GM18870 (cell line): ENCODE measurements around the gene DCUN1D3.

Experiments
- ATAC-seq: cut with Tn5 transposase; IDR thresholded peaks from one replicate; pipeline ENCODE4 v1.9.1; 2021; ENCODE audit warnings: moderate library complexity; ENCODE audit not compliant: unreplicated experiment

DCUN1D3 gene

GRCh38 chr16:20833086-20833485 is 67.1 kb downstream of the DCUN1D3 start:
- no peak for ATAC-seq

GRCh38 chr16:20830372-20830771 is 69.8 kb downstream of the DCUN1D3 start:
- ATAC-seq = no peak

- no peak for ATAC-seq
These were observed 70.6 kb downstream of the DCUN1D3 start for GRCh38 chr16:20829536-20829935.

GRCh38 chr16:20826039-20826566 is 74.1 kb downstream of the DCUN1D3 start:
- ATAC-seq = no peak

DNA sequence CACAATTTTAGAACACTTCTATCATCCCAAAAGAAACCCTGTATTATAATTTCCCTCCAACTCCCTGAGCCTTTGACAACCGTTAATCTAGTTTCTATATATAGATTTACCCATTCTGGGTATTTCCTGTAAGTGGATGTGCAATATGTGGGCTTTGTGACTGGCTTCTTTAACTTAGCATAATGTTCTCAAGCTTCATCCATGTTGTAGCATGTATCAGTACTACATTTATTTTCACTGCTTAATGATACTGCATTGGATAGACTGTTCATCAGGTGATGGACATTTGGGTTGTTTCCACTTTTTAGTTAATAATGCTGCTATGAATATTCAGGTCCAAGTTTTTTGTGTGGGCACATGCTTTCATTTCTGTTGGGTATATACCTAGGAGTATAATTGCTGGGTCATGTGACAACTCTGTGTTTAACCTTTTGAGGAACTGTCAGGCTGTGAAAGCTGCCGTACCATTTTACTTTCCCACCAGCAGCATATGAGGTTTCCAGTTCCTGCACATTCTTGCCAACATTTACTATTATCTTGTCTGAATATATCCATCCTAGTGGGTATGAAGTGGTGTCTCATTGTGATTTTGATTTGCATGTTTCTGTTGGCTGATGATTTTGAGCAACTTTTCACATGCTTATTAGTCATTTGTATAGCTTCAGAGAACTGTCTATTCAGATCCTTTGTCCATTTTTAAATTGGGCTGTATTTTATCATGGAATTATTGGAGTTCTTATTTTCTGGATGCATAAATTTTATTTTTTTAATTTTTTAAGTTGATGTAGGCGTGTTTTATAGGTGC is 77.4 kb downstream of the DCUN1D3 start:
- ATAC-seq = no peak

DNA sequence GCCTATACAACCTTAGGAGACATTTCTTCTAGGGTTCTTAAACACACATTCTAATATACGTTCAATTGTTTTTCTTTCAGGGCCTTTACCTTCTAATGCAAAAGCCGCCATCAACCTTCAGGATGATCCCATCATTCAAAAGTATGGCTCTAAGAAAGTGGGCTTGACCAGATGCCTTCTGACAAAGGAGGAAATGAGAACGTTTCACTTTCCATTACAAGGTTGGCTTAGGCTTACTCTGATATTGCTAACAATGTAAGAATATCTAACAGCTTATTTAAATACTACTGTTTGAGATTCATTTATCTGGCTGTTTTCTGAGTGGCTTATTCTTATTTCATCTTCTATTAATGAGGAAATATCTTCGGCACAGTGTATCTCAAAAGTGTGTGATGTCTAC is 78.5 kb downstream of the DCUN1D3 start:
- ATAC-seq = no peak

DNA sequence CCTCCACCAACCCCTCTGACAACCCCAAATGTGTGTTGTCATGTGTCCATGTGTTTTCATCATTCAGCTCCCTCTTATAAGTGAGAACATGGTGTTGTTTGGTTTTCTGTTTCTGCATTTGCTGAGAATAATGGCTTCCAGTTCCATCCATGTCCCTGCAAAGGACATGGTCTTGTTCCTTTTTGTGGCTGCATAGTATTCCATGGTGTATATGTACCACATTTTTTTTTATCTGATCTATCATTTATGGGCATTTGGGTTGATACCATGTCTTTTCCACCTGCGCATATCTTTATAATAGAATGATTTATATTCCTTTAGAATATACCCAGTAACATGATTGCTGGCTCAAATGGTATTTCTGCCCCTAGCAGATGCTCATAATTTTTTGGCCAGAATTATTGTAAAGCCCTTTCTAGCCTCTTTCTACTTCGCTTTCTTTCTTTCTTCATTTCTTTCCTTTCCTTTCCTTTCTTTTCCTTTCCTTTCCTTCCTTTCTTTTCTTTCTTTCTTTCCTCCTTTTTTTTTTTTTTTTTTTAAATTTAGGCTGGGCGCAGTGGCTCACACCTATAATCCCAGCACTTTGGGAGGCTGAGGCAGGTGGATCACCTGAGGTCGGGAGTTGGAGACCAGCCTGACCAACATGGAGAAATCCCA is 81.1 kb downstream of the DCUN1D3 start:
- no peak for ATAC-seq

- ATAC-seq = no peak
These were observed 85.4 kb downstream of the DCUN1D3 start for GRCh38 chr16:20814784-20815183.

GRCh38 chr16:20812510-20812909 is 87.6 kb downstream of the DCUN1D3 start:
- ATAC-seq = no peak

- ATAC-seq = no peak
These were observed 88.2 kb downstream of the DCUN1D3 start for GRCh38 chr16:20811889-20812439.

GRCh38 chr16:20807862-20808261 is 92.3 kb downstream of the DCUN1D3 start:
- ATAC-seq = no peak

- peak; percentile 56 for ATAC-seq
These were observed 93.7 kb downstream of the DCUN1D3 start, which contains the start of the genes ERI2 and REXO5 for GRCh38 chr16:20806168-20807050. Gene ERI2, minus strand, starts transcription at chr16:20806472. Its CDS starts 42 bp downstream, at chr16:20806430. Gene REXO5, plus strand, starts transcription at chr16:20806527. Its CDS starts 427 bp downstream, at chr16:20806954.

DNA sequence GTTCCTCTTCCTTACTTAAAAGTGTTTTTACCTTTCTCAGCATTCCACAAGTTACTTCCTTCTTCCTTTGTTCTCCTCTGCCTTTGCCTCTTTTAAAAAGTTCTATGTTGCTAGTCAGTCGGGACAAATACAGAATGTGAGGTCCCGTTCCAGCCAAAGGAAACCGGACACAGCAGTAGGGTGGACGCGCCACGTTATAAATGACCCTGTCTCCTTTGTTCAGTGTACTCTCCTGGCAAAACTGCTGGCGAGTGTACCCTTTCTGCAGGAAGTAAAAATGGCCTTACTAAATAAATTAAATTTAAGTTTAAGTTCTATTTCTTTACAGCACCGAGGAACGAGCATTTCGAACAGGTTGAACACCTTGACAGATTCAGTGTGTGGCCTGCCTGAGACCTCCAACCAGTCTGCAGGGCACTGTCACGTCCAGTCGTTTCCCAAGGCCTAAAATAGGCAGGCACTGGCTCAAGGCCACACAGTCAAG is 94.4 kb downstream of the DCUN1D3 start:
- peak; percentile 6 for ATAC-seq
